ENCODE measurements around the gene HDAC9.

HDAC9 gene

DNA sequence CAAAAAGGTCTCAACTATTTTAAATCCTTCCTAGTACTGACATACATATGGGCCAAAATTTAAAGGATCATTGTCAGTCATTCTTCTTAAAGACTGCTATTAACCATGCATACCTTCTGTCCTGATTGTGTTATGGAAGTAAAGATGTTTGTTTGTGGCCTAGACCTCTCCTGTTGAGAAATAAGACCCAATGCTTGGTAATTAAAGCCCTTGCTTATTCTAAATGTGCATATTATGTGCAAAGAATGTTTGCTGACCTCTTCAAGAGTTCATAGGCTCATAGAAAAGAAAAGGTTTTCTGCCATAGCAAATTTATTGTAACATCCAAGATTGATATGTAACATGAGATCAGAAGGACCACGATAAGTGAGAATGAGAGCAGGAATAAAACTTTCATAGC is 476.3 kb downstream of the HDAC9 start:
- no peak for DNase-seq
- Histone ChIP-seq H3K27ac (ENCODE audit: low read length, poor library complexity, severe bottlenecking) (no peak overlapping the region), H3K79me1 (replicated peaks; ENCODE audit: low read length, poor library complexity, severe bottlenecking) (no peaks in the 10 kb centered on the region), H3K9me3 (ENCODE audit: control insufficient read depth, low read length) (no peaks in the 10 kb centered on the region), H2BK120ac (ENCODE audit: low read depth, low read length) (no peak overlapping the region), H2BK12ac (ENCODE audit: low read length in 2 of 2) (no peak overlapping the region), H2AK5ac (ENCODE audit: low read length, severe bottlenecking) (no peak overlapping the region), H3K4me3 (ENCODE audit: insufficient read depth in 1 of 2, low read depth in 1 of 2, low read length in 2 of 2) (no peak overlapping the region), H3K27me3 (ENCODE audit: control insufficient read depth in 1 of 2, insufficient read depth in 1 of 2, low read length in 2 of 2) (no peaks in the 10 kb centered on the region), H3K23ac (ENCODE audit: low read length in 2 of 2) (no peak overlapping the region), H4K8ac (ENCODE audit: low read length) (no peak overlapping the region), H3K4ac (ENCODE audit: low read depth in 1 of 2, low read length in 2 of 2) (no peak overlapping the region), H2AFZ (ENCODE audit: low read depth, low read length) (no peak overlapping the region), H3K14ac (ENCODE audit: low read length in 2 of 2) (no peak overlapping the region), H3K4me2 (ENCODE audit: low read length, poor library complexity, severe bottlenecking) (no peak overlapping the region), H3K4me1 (ENCODE audit: control insufficient read depth, insufficient read depth, low read depth, low read length) (peaks cover 4% of the 10 kb centered on the region), H2BK5ac (ENCODE audit: low read depth, low read length, poor library complexity, severe bottlenecking) (no peak overlapping the region), H4K91ac (ENCODE audit: low read length) (no peak overlapping the region), H3K36me3 (ENCODE audit: control insufficient read depth in 1 of 2, insufficient read depth in 2 of 2, low read depth in 1 of 2, low read length in 2 of 2) (no peaks in the 10 kb centered on the region), H3K9ac (ENCODE audit: low read length) (no peak overlapping the region), H3K18ac (ENCODE audit: low read depth in 1 of 2, low read length in 2 of 2) (no peak overlapping the region), H2BK15ac (ENCODE audit: low read depth, poor library complexity, severe bottlenecking) (no peak overlapping the region)
- whole genome bisulfite sequencing: no CpG with 5 or more reads among the region's 1 CpG

DNA sequence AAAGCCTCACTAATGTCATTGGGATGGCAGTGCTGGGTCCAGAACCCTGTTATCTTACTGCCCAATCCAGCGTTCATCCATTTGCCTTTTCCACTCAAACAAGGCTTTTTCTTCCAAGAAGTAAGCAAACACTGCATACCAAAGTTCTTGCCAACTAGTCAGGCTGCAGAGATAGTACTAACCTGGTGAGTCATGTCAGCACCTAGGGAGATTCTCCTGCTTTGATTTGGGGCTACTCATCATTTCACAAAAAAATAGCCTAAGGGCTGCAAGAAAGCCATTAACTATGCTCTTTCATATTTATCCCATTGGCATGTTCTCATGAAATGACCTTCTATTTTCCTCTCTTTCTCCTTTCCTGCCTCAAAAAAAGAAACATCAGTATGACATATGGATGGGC is 479.3 kb downstream of the HDAC9 start:
- no peak overlapping the region for H3K18ac ChIP-seq (ENCODE audit: low read depth in 1 of 2, low read length in 2 of 2)
- H2AFZ ChIP-seq (ENCODE audit: low read depth, low read length): no peak overlapping the region
- peak; percentile 19 for DNase-seq
- H3K4ac ChIP-seq (ENCODE audit: low read depth in 1 of 2, low read length in 2 of 2): no peak overlapping the region
- no peaks in the 10 kb centered on the region for H3K27me3 ChIP-seq (ENCODE audit: control insufficient read depth in 1 of 2, insufficient read depth in 1 of 2, low read length in 2 of 2)
- no peak overlapping the region for H3K4me3 ChIP-seq (ENCODE audit: insufficient read depth in 1 of 2, low read depth in 1 of 2, low read length in 2 of 2)
- no peak overlapping the region for H2BK12ac ChIP-seq (ENCODE audit: low read length in 2 of 2)
- peak overlapping the region; percentile 49 for H3K27ac ChIP-seq (ENCODE audit: low read length, poor library complexity, severe bottlenecking)
- no peaks in the 10 kb centered on the region for H3K79me1 ChIP-seq (replicated peaks; ENCODE audit: low read length, poor library complexity, severe bottlenecking)
- H2BK120ac ChIP-seq (ENCODE audit: low read depth, low read length): no peak overlapping the region
- no peak overlapping the region for H2AK5ac ChIP-seq (ENCODE audit: low read length, severe bottlenecking)
- no peak overlapping the region for H2BK5ac ChIP-seq (ENCODE audit: low read depth, low read length, poor library complexity, severe bottlenecking)
- H3K36me3 ChIP-seq (ENCODE audit: control insufficient read depth in 1 of 2, insufficient read depth in 2 of 2, low read depth in 1 of 2, low read length in 2 of 2): no peaks in the 10 kb centered on the region
- peaks cover 4% of the 10 kb centered on the region for H3K4me1 ChIP-seq (ENCODE audit: control insufficient read depth, insufficient read depth, low read depth, low read length)
- H3K14ac ChIP-seq (ENCODE audit: low read length in 2 of 2): no peak overlapping the region
- no peak overlapping the region for H4K8ac ChIP-seq (ENCODE audit: low read length)
- H3K23ac ChIP-seq (ENCODE audit: low read length in 2 of 2): no peak overlapping the region
- H4K91ac ChIP-seq (ENCODE audit: low read length): no peak overlapping the region
- 67% methylated on average over 1 of the region's 1 CpG for WGBS
- no peak overlapping the region for H3K4me2 ChIP-seq (ENCODE audit: low read length, poor library complexity, severe bottlenecking)
- H2BK15ac ChIP-seq (ENCODE audit: low read depth, poor library complexity, severe bottlenecking): no peak overlapping the region
- H3K9ac ChIP-seq (ENCODE audit: low read length): no peak overlapping the region
- H3K9me3 ChIP-seq (ENCODE audit: control insufficient read depth, low read length): no peaks in the 10 kb centered on the region

DNA sequence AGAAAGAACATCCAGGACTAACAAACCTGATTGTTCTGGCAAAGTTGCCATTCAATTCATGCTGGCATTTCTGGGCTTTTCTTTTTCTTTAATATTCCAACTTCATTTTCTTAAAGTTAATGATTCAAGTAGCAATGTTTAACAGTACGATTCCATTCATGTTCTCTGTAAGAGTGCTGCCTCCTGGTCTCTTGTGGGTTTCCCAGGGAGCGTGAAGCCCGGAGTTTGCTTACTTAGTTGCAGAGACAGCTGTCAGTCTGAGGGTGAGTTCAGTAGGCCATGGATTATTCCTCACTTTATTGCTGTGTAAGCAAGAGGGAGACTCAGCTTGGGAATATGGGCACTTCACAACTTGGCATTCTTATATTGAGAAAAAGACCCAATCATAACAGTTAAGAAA is 479.7 kb downstream of the HDAC9 start:
- 92% methylated on average over 3 of the region's 3 CpGs for whole genome bisulfite sequencing

DNA sequence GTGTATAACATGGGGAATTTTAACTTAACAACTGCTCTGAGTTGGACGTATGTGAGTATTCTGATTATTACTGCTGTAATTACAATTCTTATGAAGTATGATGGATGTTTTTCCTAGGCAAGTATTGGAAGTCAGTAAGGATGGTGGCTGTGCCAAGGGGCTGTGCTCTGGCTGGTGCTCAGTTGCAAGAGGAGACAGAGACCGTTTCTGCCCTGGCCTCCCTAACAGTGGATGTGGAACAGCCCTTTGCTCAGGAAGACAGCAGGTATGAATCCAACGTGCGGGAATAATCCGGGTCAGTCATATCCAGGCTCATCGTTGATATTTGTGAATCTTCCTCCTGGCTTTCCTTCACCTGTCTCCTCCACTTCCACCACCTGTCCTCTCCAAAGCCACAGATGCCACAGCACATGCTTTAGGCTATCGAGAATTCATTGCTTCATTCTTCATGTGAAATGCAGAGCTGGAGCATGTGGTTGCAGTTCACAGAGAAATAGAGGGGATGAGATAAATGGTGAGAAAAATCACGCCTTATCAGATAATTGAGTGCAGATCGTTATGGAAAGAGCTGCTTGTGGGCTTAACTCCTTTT is 480.2 kb downstream of the HDAC9 start:
- H3K4me3 ChIP-seq (ENCODE audit: insufficient read depth in 1 of 2, low read depth in 1 of 2, low read length in 2 of 2): no peak overlapping the region
- no peak overlapping the region for H3K4ac ChIP-seq (ENCODE audit: low read depth in 1 of 2, low read length in 2 of 2)
- no peak overlapping the region for H2BK120ac ChIP-seq (ENCODE audit: low read depth, low read length)
- no peak overlapping the region for H4K8ac ChIP-seq (ENCODE audit: low read length)
- no peak overlapping the region for H4K91ac ChIP-seq (ENCODE audit: low read length)
- no peaks in the 10 kb centered on the region for H3K27me3 ChIP-seq (ENCODE audit: control insufficient read depth in 1 of 2, insufficient read depth in 1 of 2, low read length in 2 of 2)
- no peak for DNase-seq
- H3K9ac ChIP-seq (ENCODE audit: low read length): no peak overlapping the region
- H3K4me1 ChIP-seq (ENCODE audit: control insufficient read depth, insufficient read depth, low read depth, low read length): peaks cover 4% of the 10 kb centered on the region
- no peak overlapping the region for H3K14ac ChIP-seq (ENCODE audit: low read length in 2 of 2)
- H3K4me2 ChIP-seq (ENCODE audit: low read length, poor library complexity, severe bottlenecking): no peak overlapping the region
- H3K27ac ChIP-seq (ENCODE audit: low read length, poor library complexity, severe bottlenecking): peak overlapping the region; percentile 17
- no peak overlapping the region for H2BK12ac ChIP-seq (ENCODE audit: low read length in 2 of 2)
- H3K36me3 ChIP-seq (ENCODE audit: control insufficient read depth in 1 of 2, insufficient read depth in 2 of 2, low read depth in 1 of 2, low read length in 2 of 2): no peaks in the 10 kb centered on the region
- WGBS: 90% methylated on average over 9 of the region's 9 CpGs
- H3K79me1 ChIP-seq (replicated peaks; ENCODE audit: low read length, poor library complexity, severe bottlenecking): no peaks in the 10 kb centered on the region
- no peak overlapping the region for H3K23ac ChIP-seq (ENCODE audit: low read length in 2 of 2)
- no peaks in the 10 kb centered on the region for H3K9me3 ChIP-seq (ENCODE audit: control insufficient read depth, low read length)
- H2AFZ ChIP-seq (ENCODE audit: low read depth, low read length): no peak overlapping the region
- H2BK5ac ChIP-seq (ENCODE audit: low read depth, low read length, poor library complexity, severe bottlenecking): no peak overlapping the region
- no peak overlapping the region for H2AK5ac ChIP-seq (ENCODE audit: low read length, severe bottlenecking)
- no peak overlapping the region for H2BK15ac ChIP-seq (ENCODE audit: low read depth, poor library complexity, severe bottlenecking)
- H3K18ac ChIP-seq (ENCODE audit: low read depth in 1 of 2, low read length in 2 of 2): no peak overlapping the region

More for the DNA sequence above, 479.7 kb downstream of the HDAC9 start:
- H3K36me3 ChIP-seq (ENCODE audit: control insufficient read depth in 1 of 2, insufficient read depth in 2 of 2, low read depth in 1 of 2, low read length in 2 of 2): no peaks in the 10 kb centered on the region
- no peak overlapping the region for H4K8ac ChIP-seq (ENCODE audit: low read length)
- H2AK5ac ChIP-seq (ENCODE audit: low read length, severe bottlenecking): no peak overlapping the region
- no peak overlapping the region for H3K18ac ChIP-seq (ENCODE audit: low read depth in 1 of 2, low read length in 2 of 2)
- H3K79me1 ChIP-seq (replicated peaks; ENCODE audit: low read length, poor library complexity, severe bottlenecking): no peaks in the 10 kb centered on the region
- H2AFZ ChIP-seq (ENCODE audit: low read depth, low read length): no peak overlapping the region
- no peak overlapping the region for H3K14ac ChIP-seq (ENCODE audit: low read length in 2 of 2)
- H3K4me2 ChIP-seq (ENCODE audit: low read length, poor library complexity, severe bottlenecking): no peak overlapping the region
- H2BK120ac ChIP-seq (ENCODE audit: low read depth, low read length): no peak overlapping the region
- H3K9me3 ChIP-seq (ENCODE audit: control insufficient read depth, low read length): no peaks in the 10 kb centered on the region
- H3K4ac ChIP-seq (ENCODE audit: low read depth in 1 of 2, low read length in 2 of 2): no peak overlapping the region
- no peak overlapping the region for H3K9ac ChIP-seq (ENCODE audit: low read length)
- peak overlapping the region; percentile 39 for H3K27ac ChIP-seq (ENCODE audit: low read length, poor library complexity, severe bottlenecking)
- H3K4me1 ChIP-seq (ENCODE audit: control insufficient read depth, insufficient read depth, low read depth, low read length): peaks cover 4% of the 10 kb centered on the region
- H4K91ac ChIP-seq (ENCODE audit: low read length): no peak overlapping the region
- no peak overlapping the region for H3K4me3 ChIP-seq (ENCODE audit: insufficient read depth in 1 of 2, low read depth in 1 of 2, low read length in 2 of 2)
- no peaks in the 10 kb centered on the region for H3K27me3 ChIP-seq (ENCODE audit: control insufficient read depth in 1 of 2, insufficient read depth in 1 of 2, low read length in 2 of 2)
- DNase-seq: no peak
- no peak overlapping the region for H3K23ac ChIP-seq (ENCODE audit: low read length in 2 of 2)
- no peak overlapping the region for H2BK12ac ChIP-seq (ENCODE audit: low read length in 2 of 2)
- no peak overlapping the region for H2BK5ac ChIP-seq (ENCODE audit: low read depth, low read length, poor library complexity, severe bottlenecking)
- H2BK15ac ChIP-seq (ENCODE audit: low read depth, poor library complexity, severe bottlenecking): no peak overlapping the region
